GM12878 (cell line): ENCODE results near the gene FMN2. TPM values are rescaled to one million over a fixed set of nuclear protein-coding genes. Genes with fewer than 3 reads are reported as not detected.

Source experiments
- ATAC-seq: fragments of 200-7000 bp; cut with Tn5 transposase; 3 replicates; pipeline ENCODE4 v1.9.1; 2020; ENCODE audit warnings: mild to moderate bottlenecking, moderate library complexity
- BruUV-seq: library from RNA; stranded (reverse); fragments of 400-500 nt; replicated peaks from 2 replicates; lab custom pipeline; 2021; lab: Mats Ljungman, UMichigan
- CTCF ChIA-PET: fragments of 300-600 bp; sonication (Branson Sonifier 250); formaldehyde crosslinking; extraction: SDS; loops from one replicate; lab custom pipeline; 2021; ENCODE audit warnings: inconsistent platforms; lab: Yijun Ruan, JAX
- POLR2A ChIA-PET: fragments of 350-600 bp; formaldehyde crosslinking; extraction: SDS; loops from one replicate; lab custom pipeline; 2021; ENCODE audit warnings: inconsistent platforms; lab: Charles Lee
- RAD21 ChIA-PET: fragments of 300-600 bp; sonication (Branson Sonifier 250); formaldehyde crosslinking; loops from one replicate; lab custom pipeline; 2023; ENCODE audit warnings: antibody characterized with exemption; ENCODE audit not compliant: unreplicated experiment; lab: Charles Lee
- SMC1A ChIA-PET: fragments of 300-600 bp; sonication (Branson Sonifier 250); formaldehyde crosslinking; loops from one replicate; lab custom pipeline; 2023; ENCODE audit not compliant: unreplicated experiment, uncharacterized antibody; lab: Charles Lee
- DNase-seq: peaks from one replicate; pipeline ENCODE4 v3.0.0-alpha.2; 2011; ENCODE audit warnings: low read depth, low spot score
- FAIRE-seq: peaks from 3 replicates; lab custom pipeline; 2011; peaks lifted over from hg19 to GRCh38; lab: Jason Lieb, UNC
- H2AFZ ChIP-seq: 2 replicates; pipeline ENCODE4 v1.6.0; 2011; ENCODE audit warnings: low read depth, low read length, control low read depth; ENCODE audit not compliant: control insufficient read depth
- H3K27ac ChIP-seq: 2 replicates; pipeline ENCODE4 v1.5.1; 2011; ENCODE audit warnings: control low read depth; ENCODE audit not compliant: control insufficient read depth, insufficient read depth
- H3K27me3 ChIP-seq, 2 experiments: replicated peaks in 1 of 2; 2 replicates each; pipeline versions ENCODE4 v1.6.0 to v1.6.1; 2011; ENCODE audit warnings: low read length in 1 of 2; ENCODE audit not compliant: control insufficient read depth in 2 of 2, insufficient read depth in 2 of 2
- H3K36me3 ChIP-seq, 2 experiments: 2 replicates each; pipeline ENCODE4 v1.5.1; 2011; ENCODE audit warnings: low read length in 1 of 2; ENCODE audit not compliant: control insufficient read depth in 2 of 2, insufficient read depth in 2 of 2
- H3K4me1 ChIP-seq: 2 replicates; pipeline ENCODE4 v1.6.1; 2011; ENCODE audit warnings: mild to moderate bottlenecking, low read length, moderate library complexity, mixed read lengths; ENCODE audit not compliant: control insufficient read depth, insufficient read depth
- H3K4me2 ChIP-seq: 2 replicates; pipeline ENCODE4 v1.6.0; 2011; ENCODE audit warnings: control low read depth; ENCODE audit not compliant: control insufficient read depth, insufficient read depth
- H3K4me3 ChIP-seq: fragments of 200-600 bp; sonication (generic); 2 replicates; pipeline ENCODE4 v1.5.1; 2016
- H3K79me2 ChIP-seq: 2 replicates; pipeline ENCODE4 v1.6.0; 2011; ENCODE audit warnings: low read length; ENCODE audit not compliant: control insufficient read depth, insufficient read depth
- H3K9ac ChIP-seq: 2 replicates; pipeline ENCODE4 v1.8.0; 2011; ENCODE audit warnings: low read length, control low read depth, mixed read lengths; ENCODE audit not compliant: control insufficient read depth, insufficient read depth
- H3K9me3 ChIP-seq: replicated peaks from 3 replicates; pipeline ENCODE4 v1.5.1; 2011; ENCODE audit warnings: mild to moderate bottlenecking, low read length; ENCODE audit not compliant: control insufficient read depth, insufficient read depth
- H4K20me1 ChIP-seq: 2 replicates; pipeline ENCODE4 v1.6.0; 2011; ENCODE audit not compliant: control insufficient read depth, insufficient read depth
- BACH1 ChIP-seq: fragments of 450-650 bp; IDR thresholded peaks from 2 replicates; pipeline ENCODE4 v1.6.1; 2017; ENCODE audit warnings: mild to moderate bottlenecking, borderline replicate concordance
- CHD2 ChIP-seq: IDR thresholded peaks from 2 replicates; pipeline ENCODE4 v1.6.1; 2011; ENCODE audit warnings: low read depth, low read length, improper control_type of control experiment, borderline replicate concordance
- HCFC1 ChIP-seq: fragments of 150-350 bp; IDR thresholded peaks from 2 replicates; pipeline ENCODE4 v1.6.1; 2014; ENCODE audit warnings: low read length
- HSF1 ChIP-seq: fragments of 150-350 bp; IDR thresholded peaks from 2 replicates; pipeline ENCODE4 v1.6.1; 2014; ENCODE audit warnings: mild to moderate bottlenecking, low read depth, low read length
- RELB ChIP-seq: fragments of 450-650 bp; IDR thresholded peaks from 2 replicates; pipeline ENCODE4 v1.6.1; 2017; ENCODE audit warnings: low read depth, mild to moderate bottlenecking, moderate library complexity
- in situ Hi-C: fragments of 300-500 bp; cut with MboI; formaldehyde crosslinking; loops from 9 replicates; pipeline ENCODE4 v1.14.3; 2018; ENCODE audit warnings: mixed read lengths
- intact Hi-C: fragments of 100-400 bp; cut with micrococcal nuclease; formaldehyde crosslinking; loops from one replicate; pipeline ENCODE4 v1.14.2; 2022; ENCODE audit not compliant: unreplicated experiment
- polyA plus RNA-seq, 11 experiments: library from polyadenylated mRNA; depleted of rRNA in 4 of 11; unstranded in 6 of 11; stranded (reverse) in 5 of 11; fragments of >200 nt; fragmentation: Nextera tagmentation in 4 of 11; fragmentation: Illumina TruSeq in 1 of 11; extraction: Ambion mirVana in 4 of 11; extraction: Trizol in 1 of 11; gene quantifications; 1 replicate in 1 of 11; 2 replicates in 10 of 11; pipeline versions ENCODE4 v1.2.1 to v1.2.3, GENCODE V29; 2011 to 2016; ENCODE audit warnings: inconsistent platforms in 2 of 11, missing spikeins in 2 of 11, low read depth in 1 of 11
- total RNA-seq, 4 experiments: library from RNA; depleted of rRNA in 3 of 4; stranded (reverse); fragments of >200 nt in 3 of 4; fragmentation: Illumina TruSeq in 1 of 4; extraction: Trizol in 1 of 4; gene quantifications; 2 replicates each; pipeline versions ENCODE4 v1.2.1 to v1.2.3, GENCODE V29; 2013 to 2021

The FMN2 gene
- total and polyA plus RNA-seq, 10 of the 15 experiments (the other 5 are each of a cell fraction or from before 2014, with no cell fraction given): 0.60 TPM; not detected in 9

- TF ChIP-seq HSF1: no peak
- TF ChIP-seq, all 136 proteins: peak for 0
Observed at GRCh38 chr1:240508950-240509349, 417.3 kb downstream of the FMN2 start (continued).

GRCh38 chr1:240511789-240512188 is 420.1 kb downstream of the FMN2 start:
- TF ChIP-seq CHD2 (no peak), RELB (no peak), HCFC1 (no peak), BACH1 (no peak)
- no peak for FAIRE-seq
- SMC1A ChIA-PET: no interaction called here
- H3K9me3 ChIP-seq: no peaks in the 10 kb centered on the region
- intact Hi-C loops: no loop called here
- no peaks in the 10 kb centered on the region for H4K20me1 ChIP-seq
- no peak overlapping the region for H3K4me3 ChIP-seq
- no peaks in the 10 kb centered on the region for H3K79me2 ChIP-seq
- no peak overlapping the region for H3K4me2 ChIP-seq
- ATAC-seq: no peak
- POLR2A ChIA-PET: no interaction called here
- H3K27ac ChIP-seq: no peak overlapping the region
- H3K27me3 ChIP-seq: no peaks in the 10 kb centered on the region
- no peak overlapping the region for H3K9ac ChIP-seq
- in situ Hi-C loops: no loop called here
- H2AFZ ChIP-seq: no peak overlapping the region
- DNase-seq: no peak
- BruUV-seq: no TSS peak
- CTCF ChIA-PET: no interaction called here
- no peaks in the 10 kb centered on the region for H3K36me3 ChIP-seq
- RAD21 ChIA-PET: no interaction called here
- H3K4me1 ChIP-seq: no peaks in the 10 kb centered on the region
